ENCODE data around the gene MVK. TPM values are rescaled to one million over a fixed set of nuclear protein-coding genes. Genes with fewer than 3 reads are reported as not detected.

The MVK gene
- total RNA-seq, 2 donors from 2014 or later, result 8.6 to 12.2 TPM

DNA sequence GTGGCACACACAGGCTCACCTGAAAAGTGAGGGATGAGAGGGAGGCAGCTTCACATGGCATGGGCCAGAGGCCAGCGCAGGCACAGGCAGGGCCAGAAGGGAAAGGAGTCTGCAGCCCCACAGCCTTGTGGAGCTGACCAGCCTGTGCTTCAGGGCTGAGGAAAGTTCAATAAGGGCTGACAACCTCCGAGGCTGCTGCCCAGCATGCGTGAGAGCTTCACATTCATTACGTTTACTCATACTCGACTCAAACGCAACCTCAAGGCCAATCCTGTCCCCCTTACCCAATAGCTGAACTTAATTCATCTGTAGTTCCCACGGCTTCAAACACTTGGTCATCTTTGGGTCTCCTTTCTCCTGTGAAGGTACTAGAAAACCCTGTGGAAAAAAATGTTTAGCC is 5.1 kb upstream of the MVK start:
- intact Hi-C loops (cut with DNase I), result no loop called here
- H3K27ac ChIP-seq, result no peak overlapping the region
- no peak overlapping the region for H3K4me3 ChIP-seq
- H3K27me3 ChIP-seq, result no peaks in the 10 kb centered on the region
- DNase-seq (no peak), ATAC-seq (no peak)
- TF ChIP-seq POLR2A (IDR thresholded peaks at IDR 0.05), result no peak
- peaks cover 12% of the 10 kb centered on the region for H3K4me1 ChIP-seq
- 73 to 74% methylated on average over 7 of the region's 7 CpGs for WGBS, 2 donors
- peaks cover 0 to 4% of the 10 kb centered on the region in 2 donors for H3K36me3 ChIP-seq (replicated peaks in 1 of 2; ENCODE audit: insufficient read depth in 1 of 2, low read depth in 2 of 2)
- no peaks in the 10 kb centered on the region for H3K9me3 ChIP-seq

DNA sequence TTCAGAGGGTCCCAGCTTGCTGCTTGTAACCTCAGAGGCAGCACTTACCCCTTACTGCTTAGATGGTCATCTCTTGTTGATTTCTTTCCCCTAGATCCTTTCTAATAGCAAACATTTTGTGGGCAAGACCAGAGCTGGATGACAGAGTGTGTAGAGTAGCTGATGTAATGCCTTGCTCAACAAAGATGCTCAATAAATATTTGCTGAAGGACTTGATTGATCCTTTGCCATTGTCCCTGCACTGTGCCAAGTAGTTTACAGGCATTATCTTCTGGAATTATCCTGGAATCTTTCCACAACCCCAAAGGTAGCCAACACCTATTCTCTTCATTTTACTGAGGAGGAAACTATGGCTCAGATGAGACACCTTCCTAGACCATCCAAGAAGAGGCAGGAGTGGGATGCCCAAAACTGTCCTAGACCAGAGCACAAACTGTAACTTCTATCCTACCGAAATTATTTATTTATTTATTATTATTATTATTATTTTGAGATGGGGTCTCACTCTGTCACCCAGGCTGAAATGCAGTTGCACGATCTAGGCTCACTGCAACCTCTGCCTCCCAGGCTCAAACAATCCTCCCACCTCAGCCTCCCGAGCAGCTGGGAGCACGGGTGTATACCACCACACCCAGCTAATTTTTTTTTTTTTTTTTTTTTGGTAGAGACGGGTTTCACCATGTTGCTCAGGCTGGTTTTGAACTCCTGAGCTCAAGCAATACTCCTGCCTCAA is 1.7 kb upstream of the MVK start:
- Histone ChIP-seq H3K4me1 (peaks cover 31% of the 10 kb centered on the region), H3K27me3 (no peaks in the 10 kb centered on the region), H3K27ac (no peak overlapping the region), H3K36me3 (replicated peaks in 1 of 2; ENCODE audit: insufficient read depth in 1 of 2, low read depth in 2 of 2) (peaks cover 0 to 5% of the 10 kb centered on the region in 2 donors), H3K4me3 (no peak overlapping the region), H3K9me3 (no peaks in the 10 kb centered on the region)
- no peak for ATAC-seq
- 81 to 85% methylated on average over 5 of the region's 5 CpGs for WGBS, 2 donors
- no peak for DNase-seq
- no peak for TF ChIP-seq POLR2A (IDR thresholded peaks at IDR 0.05)
- TF ChIP-seq, protein P1, sequence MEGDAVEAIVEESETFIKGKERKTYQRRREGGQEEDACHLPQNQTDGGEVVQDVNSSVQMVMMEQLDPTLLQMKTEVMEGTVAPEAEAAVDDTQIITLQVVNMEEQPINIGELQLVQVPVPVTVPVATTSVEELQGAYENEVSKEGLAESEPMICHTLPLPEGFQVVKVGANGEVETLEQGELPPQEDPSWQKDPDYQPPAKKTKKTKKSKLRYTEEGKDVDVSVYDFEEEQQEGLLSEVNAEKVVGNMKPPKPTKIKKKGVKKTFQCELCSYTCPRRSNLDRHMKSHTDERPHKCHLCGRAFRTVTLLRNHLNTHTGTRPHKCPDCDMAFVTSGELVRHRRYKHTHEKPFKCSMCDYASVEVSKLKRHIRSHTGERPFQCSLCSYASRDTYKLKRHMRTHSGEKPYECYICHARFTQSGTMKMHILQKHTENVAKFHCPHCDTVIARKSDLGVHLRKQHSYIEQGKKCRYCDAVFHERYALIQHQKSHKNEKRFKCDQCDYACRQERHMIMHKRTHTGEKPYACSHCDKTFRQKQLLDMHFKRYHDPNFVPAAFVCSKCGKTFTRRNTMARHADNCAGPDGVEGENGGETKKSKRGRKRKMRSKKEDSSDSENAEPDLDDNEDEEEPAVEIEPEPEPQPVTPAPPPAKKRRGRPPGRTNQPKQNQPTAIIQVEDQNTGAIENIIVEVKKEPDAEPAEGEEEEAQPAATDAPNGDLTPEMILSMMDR (IDR thresholded peaks at IDR 0.05), result no peak
- intact Hi-C loops (cut with DNase I), result loop anchor here (10.0 kb wide), 1 partner anchor 283 kb away; no protein-coding TSS in a partner anchor

DNA sequence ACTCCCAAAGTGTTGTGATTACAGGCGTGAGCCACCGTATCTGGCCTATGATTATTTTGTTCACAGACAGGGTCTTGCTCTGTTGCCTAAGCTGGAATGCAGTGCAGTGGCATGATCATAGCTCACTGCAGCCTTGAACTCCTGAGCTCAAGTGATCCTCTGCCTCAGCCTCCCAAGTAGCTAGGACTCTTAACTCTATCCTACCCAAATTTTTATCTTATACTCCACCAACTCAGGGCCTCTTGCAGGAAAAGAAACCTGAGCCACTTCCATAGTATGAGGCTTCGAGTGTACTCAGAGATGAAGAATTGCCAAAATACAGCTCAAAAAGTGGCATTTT is 1.1 kb upstream of the MVK start:
- peak overlapping the region in 1 of 2 donors; percentile 17 for H3K4me3 ChIP-seq
- intact Hi-C loops (cut with DNase I), result loop anchor here (10.0 kb wide), 1 partner anchor 282 kb away; no protein-coding TSS in a partner anchor
- no peaks in the 10 kb centered on the region for H3K27me3 ChIP-seq
- 29 to 47% methylated on average over 3 of the region's 3 CpGs for WGBS, 2 donors
- DNase-seq (no peak), ATAC-seq (no peak)
- peak overlapping the region in 2 of 4 donors; percentile 90 to 92 for H3K27ac ChIP-seq
- no peaks in the 10 kb centered on the region for H3K9me3 ChIP-seq
- TF ChIP-seq, protein P1 (IDR thresholded peaks at IDR 0.05), result no peak
- TF ChIP-seq POLR2A (IDR thresholded peaks at IDR 0.05), result no peak
- peaks cover 0 to 3% of the 10 kb centered on the region in 2 donors for H3K36me3 ChIP-seq (replicated peaks in 1 of 2; ENCODE audit: insufficient read depth in 1 of 2, low read depth in 2 of 2)
- peaks cover 31% of the 10 kb centered on the region for H3K4me1 ChIP-seq

DNA sequence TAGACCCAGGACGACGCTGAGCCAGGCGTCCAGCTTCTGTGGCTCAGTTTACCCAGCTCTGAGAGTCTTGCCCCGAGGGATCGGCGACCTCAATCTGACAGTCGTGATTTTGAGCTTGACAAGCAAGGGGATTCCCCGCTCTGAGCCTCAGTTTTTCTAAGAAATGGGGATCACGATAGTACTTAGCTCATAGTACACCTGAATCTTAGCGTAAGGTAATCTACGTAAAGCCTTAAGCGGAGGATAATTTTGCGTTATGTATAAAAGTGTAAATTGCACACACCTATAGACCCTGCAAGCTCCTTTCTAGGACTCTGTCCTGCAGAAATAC is 285 bp downstream of the MVK start:
- H3K27ac ChIP-seq, result peak overlapping the region in 3 of 4 donors; percentile 54 to 92 (median 90)
- peak overlapping the region; percentile 28 to 46 for H3K4me3 ChIP-seq
- no peaks in the 10 kb centered on the region for H3K9me3 ChIP-seq
- 0 to 5% methylated on average over 10 to 12 of the region's 13 CpGs for WGBS, 2 donors
- no peaks in the 10 kb centered on the region for H3K27me3 ChIP-seq
- intact Hi-C loops (cut with DNase I), result loop anchor here (10.0 kb wide), 1 partner anchor 281 kb away; no protein-coding TSS in a partner anchor
- H3K36me3 ChIP-seq (replicated peaks in 1 of 2; ENCODE audit: insufficient read depth in 1 of 2, low read depth in 2 of 2), result peaks cover 0 to 2% of the 10 kb centered on the region in 2 donors
- H3K4me1 ChIP-seq, result peaks cover 31% of the 10 kb centered on the region
- TF ChIP-seq, protein P1 (IDR thresholded peaks at IDR 0.05), result no peak
- TF ChIP-seq POLR2A (IDR thresholded peaks at IDR 0.05), result no peak
- ATAC-seq (no peak), DNase-seq (no peak)

DNA sequence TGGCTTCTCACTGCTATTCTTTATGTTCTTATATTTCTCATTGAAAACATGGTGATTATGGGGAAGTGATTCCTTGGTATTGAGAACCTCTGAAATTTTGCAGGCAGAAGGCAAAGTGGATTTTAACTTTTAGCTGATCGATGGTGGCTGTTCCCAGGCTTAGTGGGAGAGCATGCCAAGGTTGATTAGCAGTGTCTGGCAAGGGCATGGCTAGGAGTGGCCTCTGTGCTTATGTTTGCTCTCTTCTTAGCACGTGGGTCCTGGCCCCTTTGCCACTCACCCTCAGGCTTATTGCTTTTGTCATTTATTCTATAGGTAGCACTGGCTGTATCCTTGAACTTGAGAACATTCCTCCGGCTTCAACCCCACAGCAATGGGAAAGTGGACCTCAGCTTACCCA is 2.1 kb downstream of the MVK start:
- TF ChIP-seq, protein P1 (IDR thresholded peaks at IDR 0.05), result no peak
- no peak for TF ChIP-seq POLR2A (IDR thresholded peaks at IDR 0.05)
- Histone ChIP-seq H3K4me1 (peaks cover 31% of the 10 kb centered on the region), H3K27me3 (no peaks in the 10 kb centered on the region), H3K9me3 (no peaks in the 10 kb centered on the region), H3K27ac (no peak overlapping the region), H3K36me3 (replicated peaks in 1 of 2; ENCODE audit: insufficient read depth in 1 of 2, low read depth in 2 of 2) (peaks cover 0 to 2% of the 10 kb centered on the region in 2 donors), H3K4me3 (no peak overlapping the region)
- intact Hi-C loops (cut with DNase I), result loop anchor here (10.0 kb wide), 1 partner anchor 279 kb away; no protein-coding TSS in a partner anchor
- 72 to 84% methylated on average over 3 of the region's 3 CpGs for WGBS, 2 donors
- ATAC-seq (no peak), DNase-seq (no peak)

Measured in body of pancreas (tissue), 4 donors.